ENCODE results near the gene TRMT5. TPM values are rescaled to one million over a fixed set of nuclear protein-coding genes. Genes with fewer than 3 reads are reported as not detected.

The TRMT5 gene
- total and polyA plus RNA-seq, 4 donors = 1.6 to 12.3 (median 6.4) TPM

DNA sequence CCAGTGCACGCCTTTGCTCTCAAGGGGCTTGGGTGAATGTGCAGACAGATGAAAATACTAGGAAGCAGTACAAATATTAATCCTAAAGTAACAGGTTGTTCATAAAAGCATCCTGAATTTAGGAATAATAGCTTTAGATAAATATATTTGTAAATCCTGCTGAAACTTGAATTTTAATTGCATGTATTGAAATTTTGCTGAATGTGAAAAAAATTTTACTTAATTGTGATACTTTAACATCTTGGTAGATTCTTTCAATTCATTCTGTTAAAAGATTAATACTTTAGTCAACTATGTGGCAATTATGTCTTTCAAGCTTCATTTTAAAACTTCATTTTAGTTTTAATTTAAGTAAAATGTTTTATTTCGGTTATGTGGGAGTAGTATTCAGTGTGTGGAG is 5.6 kb upstream of the TRMT5 start:
- Histone ChIP-seq H3K9me3 (ENCODE audit: control insufficient read depth, low read length) (no peaks in the 10 kb centered on the region), H3K27me3 (ENCODE audit: control insufficient read depth in 1 of 2, insufficient read depth in 2 of 2, low read length in 1 of 2) (no peaks in the 10 kb centered on the region), H3K4me1 (ENCODE audit: control insufficient read depth in 1 of 2, insufficient read depth in 2 of 2, low read length in 2 of 2) (peaks cover 0 to 5% of the 10 kb centered on the region in 2 donors), H3K36me3 (ENCODE audit: control insufficient read depth in 1 of 2, insufficient read depth in 2 of 2, low read length in 1 of 2) (no peaks in the 10 kb centered on the region), H3K4me3 (ENCODE audit: low read length in 2 of 2) (no peak overlapping the region), H3K27ac (ENCODE audit: low read depth in 1 of 2, low read length in 2 of 2) (no peak overlapping the region)
- WGBS, 2 donors = 93 to 95% methylated on average over 2 of the region's 2 CpGs
- intact Hi-C loops (cut with DNase I) = loop anchor here in 1 of 2 donors (10.0 kb wide), 1 partner anchor 262 kb away; the partner anchor contains the start of gene SIX4
- ATAC-seq (ENCODE audit: low FRiP score) (no peak), DNase-seq (no peak)

- H3K27me3 ChIP-seq (ENCODE audit: control insufficient read depth in 1 of 2, insufficient read depth in 2 of 2, low read length in 1 of 2) = no peaks in the 10 kb centered on the region
- H3K4me1 ChIP-seq (ENCODE audit: control insufficient read depth in 1 of 2, insufficient read depth in 2 of 2, low read length in 2 of 2) = peaks cover 1 to 5% of the 10 kb centered on the region in 2 donors
- H3K36me3 ChIP-seq (ENCODE audit: control insufficient read depth in 1 of 2, insufficient read depth in 2 of 2, low read length in 1 of 2) = no peaks in the 10 kb centered on the region
- H3K9me3 ChIP-seq (ENCODE audit: control insufficient read depth, low read length) = no peaks in the 10 kb centered on the region
- DNase-seq (no peak), ATAC-seq (ENCODE audit: low FRiP score) (no peak)
- 95 to 97% methylated on average over 1 of the region's 1 CpG for WGBS, 2 donors
- intact Hi-C loops (cut with DNase I) = loop anchor here in 1 of 2 donors (10.0 kb wide), 1 partner anchor 259 kb away; the partner anchor contains the start of gene SIX4
- H3K27ac ChIP-seq (ENCODE audit: low read depth in 1 of 2, low read length in 2 of 2) = no peak overlapping the region
- no peak overlapping the region for H3K4me3 ChIP-seq (ENCODE audit: low read length in 2 of 2)
These were observed 3.3 kb upstream of the TRMT5 start for GRCh38 chr14:60984196-60984595.

GRCh38 chr14:60981633-60982455 is 965 bp upstream of the TRMT5 start:
- DNase-seq (no peak), ATAC-seq (ENCODE audit: low FRiP score) (peak; percentile 3)
- Histone ChIP-seq H3K27me3 (ENCODE audit: control insufficient read depth in 1 of 2, insufficient read depth in 2 of 2, low read length in 1 of 2) (no peaks in the 10 kb centered on the region), H3K36me3 (ENCODE audit: control insufficient read depth in 1 of 2, insufficient read depth in 2 of 2, low read length in 1 of 2) (no peaks in the 10 kb centered on the region), H3K4me3 (ENCODE audit: low read length in 2 of 2) (peak overlapping the region; percentile 70 to 75), H3K4me1 (ENCODE audit: control insufficient read depth in 1 of 2, insufficient read depth in 2 of 2, low read length in 2 of 2) (peaks cover 1 to 5% of the 10 kb centered on the region in 2 donors), H3K27ac (ENCODE audit: low read depth in 1 of 2, low read length in 2 of 2) (peak overlapping the region in 1 of 2 donors; percentile 8), H3K9me3 (ENCODE audit: control insufficient read depth, low read length) (no peaks in the 10 kb centered on the region)
- WGBS, 2 donors = 8 to 10% methylated on average over 12 of the region's 12 CpGs
- intact Hi-C loops (cut with DNase I) = loop anchor here in 1 of 2 donors (10.0 kb wide), 1 partner anchor 257 kb away; the partner anchor contains the start of gene SIX4

- 21 to 24% methylated on average over 2 of the region's 2 CpGs for WGBS, 2 donors
- DNase-seq (no peak), ATAC-seq (ENCODE audit: low FRiP score) (no peak)
- H3K27ac ChIP-seq (ENCODE audit: low read depth in 1 of 2, low read length in 2 of 2) = no peak overlapping the region
- H3K36me3 ChIP-seq (ENCODE audit: control insufficient read depth in 1 of 2, insufficient read depth in 2 of 2, low read length in 1 of 2) = peaks cover 0 to 5% of the 10 kb centered on the region in 2 donors
- no peaks in the 10 kb centered on the region for H3K9me3 ChIP-seq (ENCODE audit: control insufficient read depth, low read length)
- H3K4me1 ChIP-seq (ENCODE audit: control insufficient read depth in 1 of 2, insufficient read depth in 2 of 2, low read length in 2 of 2) = peaks cover 1 to 5% of the 10 kb centered on the region in 2 donors
- intact Hi-C loops (cut with DNase I) = loop anchor here in 1 of 2 donors (10.0 kb wide), 2 partner anchors 253 to 723 kb away; partner anchors contain the start of gene SIX4
- no peak overlapping the region for H3K4me3 ChIP-seq (ENCODE audit: low read length in 2 of 2)
- H3K27me3 ChIP-seq (ENCODE audit: control insufficient read depth in 1 of 2, insufficient read depth in 2 of 2, low read length in 1 of 2) = no peaks in the 10 kb centered on the region
These were observed 3.0 kb downstream of the TRMT5 start for GRCh38 chr14:60977847-60978246.

GRCh38 chr14:60975551-60975950 is 5.3 kb downstream of the TRMT5 start:
- H3K27ac ChIP-seq (ENCODE audit: low read depth in 1 of 2, low read length in 2 of 2) = no peak overlapping the region
- ATAC-seq (ENCODE audit: low FRiP score) = no peak
- intact Hi-C loops (cut with DNase I) = loop anchor here in 1 of 2 donors (10.0 kb wide), 2 partner anchors 251 to 721 kb away; partner anchors contain the start of gene SIX4
- peaks cover 0 to 1% of the 10 kb centered on the region in 2 donors for H3K4me1 ChIP-seq (ENCODE audit: control insufficient read depth in 1 of 2, insufficient read depth in 2 of 2, low read length in 2 of 2)
- peaks cover 0 to 5% of the 10 kb centered on the region in 2 donors for H3K36me3 ChIP-seq (ENCODE audit: control insufficient read depth in 1 of 2, insufficient read depth in 2 of 2, low read length in 1 of 2)
- H3K9me3 ChIP-seq (ENCODE audit: control insufficient read depth, low read length) = no peaks in the 10 kb centered on the region
- DNase-seq = no peak
- WGBS, 2 donors = 31 to 38% methylated on average over 2 of the region's 2 CpGs
- H3K4me3 ChIP-seq (ENCODE audit: low read length in 2 of 2) = no peak overlapping the region
- H3K27me3 ChIP-seq (ENCODE audit: control insufficient read depth in 1 of 2, insufficient read depth in 2 of 2, low read length in 1 of 2) = no peaks in the 10 kb centered on the region

- Histone ChIP-seq H3K9me3 (ENCODE audit: control insufficient read depth, low read length) (no peaks in the 10 kb centered on the region), H3K4me3 (ENCODE audit: low read length in 2 of 2) (no peak overlapping the region), H3K27me3 (ENCODE audit: control insufficient read depth in 1 of 2, insufficient read depth in 2 of 2, low read length in 1 of 2) (no peaks in the 10 kb centered on the region), H3K36me3 (ENCODE audit: control insufficient read depth in 1 of 2, insufficient read depth in 2 of 2, low read length in 1 of 2) (peaks cover 0 to 5% of the 10 kb centered on the region in 2 donors), H3K4me1 (ENCODE audit: control insufficient read depth in 1 of 2, insufficient read depth in 2 of 2, low read length in 2 of 2) (no peaks in the 10 kb centered on the region), H3K27ac (ENCODE audit: low read depth in 1 of 2, low read length in 2 of 2) (no peak overlapping the region)
- WGBS, 2 donors = 81 to 86% methylated on average over 6 of the region's 6 CpGs
- DNase-seq (no peak), ATAC-seq (ENCODE audit: low FRiP score) (no peak)
- intact Hi-C loops (cut with DNase I) = loop anchor here in 1 of 2 donors (10.0 kb wide), 2 partner anchors 249 to 719 kb away; partner anchors contain the start of gene SIX4
These were observed 6.7 kb downstream of the TRMT5 start for GRCh38 chr14:60974090-60974651.

DNA sequence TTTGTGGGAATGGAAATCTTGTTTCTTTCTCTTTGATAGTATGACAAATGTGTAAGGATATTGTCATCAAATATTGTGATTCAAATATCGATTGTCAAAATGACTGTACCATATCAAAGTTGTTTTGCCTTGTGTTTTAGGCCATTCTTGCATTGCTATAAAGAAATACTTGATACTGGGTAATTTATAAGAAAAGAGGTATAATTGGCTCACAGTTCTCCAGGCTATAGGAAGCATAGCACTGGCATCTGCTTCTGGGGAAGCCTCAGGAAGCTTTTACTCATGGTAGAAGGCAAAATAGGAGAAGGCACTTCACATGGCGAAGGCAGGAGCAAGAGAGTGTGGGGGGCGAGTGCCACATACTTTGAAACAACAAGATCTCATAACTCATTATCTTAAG is 7.8 kb downstream of the TRMT5 start:
- H3K36me3 ChIP-seq (ENCODE audit: control insufficient read depth in 1 of 2, insufficient read depth in 2 of 2, low read length in 1 of 2) = peaks cover 0 to 5% of the 10 kb centered on the region in 2 donors
- ATAC-seq (ENCODE audit: low FRiP score) (no peak), DNase-seq (no peak)
- no peaks in the 10 kb centered on the region for H3K9me3 ChIP-seq (ENCODE audit: control insufficient read depth, low read length)
- intact Hi-C loops (cut with DNase I) = loop anchor here in 1 of 2 donors (10.0 kb wide), 2 partner anchors 248 to 718 kb away; partner anchors contain the start of gene SIX4
- no peak overlapping the region for H3K4me3 ChIP-seq (ENCODE audit: low read length in 2 of 2)
- H3K4me1 ChIP-seq (ENCODE audit: control insufficient read depth in 1 of 2, insufficient read depth in 2 of 2, low read length in 2 of 2) = no peaks in the 10 kb centered on the region
- 95 to 97% methylated on average over 3 of the region's 3 CpGs for WGBS, 2 donors
- no peak overlapping the region for H3K27ac ChIP-seq (ENCODE audit: low read depth in 1 of 2, low read length in 2 of 2)
- H3K27me3 ChIP-seq (ENCODE audit: control insufficient read depth in 1 of 2, insufficient read depth in 2 of 2, low read length in 1 of 2) = no peaks in the 10 kb centered on the region

DNA sequence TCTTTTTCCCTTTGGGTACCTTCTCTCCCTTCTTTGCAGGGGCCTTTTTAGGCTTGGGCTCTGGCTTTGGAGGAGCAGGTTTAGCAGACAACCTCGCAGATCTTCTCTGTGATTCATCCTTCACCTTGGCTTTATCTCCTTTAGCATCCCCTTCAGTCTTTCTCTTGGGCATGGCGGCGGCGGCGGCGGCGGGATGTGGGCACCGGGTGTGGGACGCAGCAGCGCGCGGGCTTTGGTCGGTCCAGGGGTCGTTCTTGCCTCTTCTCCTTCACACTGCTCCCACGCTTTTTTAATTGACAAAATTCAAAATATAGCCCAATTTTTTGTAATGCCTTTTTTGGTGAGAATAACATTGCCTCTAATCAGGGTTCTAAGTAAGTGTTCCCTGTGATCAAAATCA is 8.6 kb downstream of the TRMT5 start:
- WGBS, 2 donors = 96 to 97% methylated on average over 15 of the region's 15 CpGs
- intact Hi-C loops (cut with DNase I) = loop anchor here in 1 of 2 donors (10.0 kb wide), 2 partner anchors 247 to 717 kb away; partner anchors contain the start of gene SIX4
- ATAC-seq (ENCODE audit: low FRiP score) = no peak

More for the DNA sequence above, 8.6 kb downstream of the TRMT5 start:
- H3K27ac ChIP-seq (ENCODE audit: low read depth in 1 of 2, low read length in 2 of 2) = no peak overlapping the region
- H3K27me3 ChIP-seq (ENCODE audit: control insufficient read depth in 1 of 2, insufficient read depth in 2 of 2, low read length in 1 of 2) = no peaks in the 10 kb centered on the region
- H3K36me3 ChIP-seq (ENCODE audit: control insufficient read depth in 1 of 2, insufficient read depth in 2 of 2, low read length in 1 of 2) = peaks cover 0 to 5% of the 10 kb centered on the region in 2 donors
- no peaks in the 10 kb centered on the region for H3K4me1 ChIP-seq (ENCODE audit: control insufficient read depth in 1 of 2, insufficient read depth in 2 of 2, low read length in 2 of 2)
- no peak for DNase-seq
- no peak overlapping the region for H3K4me3 ChIP-seq (ENCODE audit: low read length in 2 of 2)
- H3K9me3 ChIP-seq (ENCODE audit: control insufficient read depth, low read length) = no peaks in the 10 kb centered on the region
